ENCODE data around the gene NOL3. TPM values are rescaled to one million over a fixed set of nuclear protein-coding genes. Genes with fewer than 3 reads are reported as not detected.

NOL3 gene
- total and polyA plus RNA-seq, 2 donors, result 2.3 to 28.2 TPM

GRCh38 chr16:67150833-67151396, 19.4 kb upstream of the NOL3 start, which contains the start of gene B3GNT9:
Gene B3GNT9 (minus strand): TSS chr16:67150998. CDS start chr16:67150485, 513 bp downstream.
- 4% methylated on average over 34 of the region's 34 CpGs for WGBS
- Histone ChIP-seq H3K4me3 (ENCODE audit: low read length in 2 of 2) (peak within 1 kb of the TSS; percentile 18 to 63), H3K9me3 (ENCODE audit: control insufficient read depth in 2 of 2, insufficient read depth in 1 of 2, low read length in 1 of 2) (peaks cover 5 to 13% of the 10 kb centered on the region in 2 donors), H3K36me3 (ENCODE audit: control insufficient read depth in 2 of 2, insufficient read depth in 2 of 2, low read length in 1 of 2) (peaks cover 21 to 32% of the 10 kb centered on the region in 2 donors), H3K4me1 (ENCODE audit: control insufficient read depth in 2 of 2, insufficient read depth in 2 of 2, low read length in 2 of 2) (peaks cover 10 to 21% of the 10 kb centered on the region in 2 donors), H3K27me3 (ENCODE audit: control insufficient read depth in 2 of 2, insufficient read depth in 1 of 2, low read length in 1 of 2) (peaks cover 47 to 73% of the 10 kb centered on the region in 2 donors), H3K27ac (ENCODE audit: low read depth in 1 of 2, low read length in 1 of 2) (peak within 1 kb of the TSS in 1 of 2 donors; percentile 37)
- no peak for DNase-seq (ENCODE audit: low read depth in 6 of 9, low spot score in 9 of 9)

GRCh38 chr16:67151431-67152097, 18.8 kb upstream of the NOL3 start:
- H3K36me3 ChIP-seq (ENCODE audit: control insufficient read depth in 2 of 2, insufficient read depth in 2 of 2, low read length in 1 of 2), result peaks cover 16 to 25% of the 10 kb centered on the region in 2 donors
- H3K4me3 ChIP-seq (ENCODE audit: low read length in 2 of 2), result no peak overlapping the region
- no peak for DNase-seq (ENCODE audit: low read depth in 6 of 9, low spot score in 9 of 9)
- H3K9me3 ChIP-seq (ENCODE audit: control insufficient read depth in 2 of 2, insufficient read depth in 1 of 2, low read length in 1 of 2), result peaks cover 5 to 13% of the 10 kb centered on the region in 2 donors
- 83% methylated on average over 8 of the region's 8 CpGs for WGBS
- H3K27me3 ChIP-seq (ENCODE audit: control insufficient read depth in 2 of 2, insufficient read depth in 1 of 2, low read length in 1 of 2), result peaks cover 50 to 79% of the 10 kb centered on the region in 2 donors
- H3K4me1 ChIP-seq (ENCODE audit: control insufficient read depth in 2 of 2, insufficient read depth in 2 of 2, low read length in 2 of 2), result peaks cover 10 to 21% of the 10 kb centered on the region in 2 donors
- H3K27ac ChIP-seq (ENCODE audit: low read depth in 1 of 2, low read length in 1 of 2), result no peak overlapping the region

DNA sequence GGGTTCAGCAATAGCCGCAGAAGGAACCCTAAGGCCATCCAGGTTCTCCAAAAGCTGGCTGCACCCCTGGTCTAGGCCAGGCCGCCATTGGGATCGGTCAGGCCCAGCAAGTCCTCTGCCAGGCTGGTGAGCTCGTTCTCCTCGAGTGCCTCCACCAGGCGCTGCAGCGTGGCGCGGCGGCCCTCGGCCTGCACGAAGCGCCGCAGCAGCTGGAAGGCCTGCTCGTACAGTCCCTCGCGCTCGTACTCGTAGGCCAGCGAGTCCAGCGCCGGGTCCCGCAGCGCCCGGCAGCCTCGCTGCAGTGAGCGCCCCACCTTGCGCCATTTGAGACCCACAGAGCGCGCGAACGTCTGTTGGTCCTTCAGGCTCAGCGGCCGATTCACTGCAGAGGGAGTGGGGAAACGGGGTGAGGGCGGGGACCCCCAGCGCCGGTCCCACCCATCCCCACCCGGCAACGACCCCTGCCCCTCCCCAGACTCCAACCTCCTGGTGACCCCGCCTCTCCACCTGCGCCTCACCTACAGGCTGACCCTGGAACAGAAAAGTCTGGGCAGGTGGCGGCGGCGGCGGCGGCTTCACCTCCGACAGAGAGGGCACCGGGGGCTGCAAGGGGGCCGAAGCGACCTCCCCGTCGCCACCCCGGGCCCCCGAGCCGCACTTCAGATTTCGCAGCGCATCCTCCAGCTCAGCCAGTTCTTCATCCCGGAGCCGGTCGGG, 15.6 kb upstream of the NOL3 start:
- Histone ChIP-seq H3K27ac (ENCODE audit: low read depth in 1 of 2, low read length in 1 of 2) (no peak overlapping the region), H3K4me1 (ENCODE audit: control insufficient read depth in 2 of 2, insufficient read depth in 2 of 2, low read length in 2 of 2) (peaks cover 21 to 32% of the 10 kb centered on the region in 2 donors), H3K4me3 (ENCODE audit: low read length in 2 of 2) (peak overlapping the region in 1 of 2 donors; percentile 34), H3K9me3 (ENCODE audit: control insufficient read depth in 2 of 2, insufficient read depth in 1 of 2, low read length in 1 of 2) (peaks cover 3 to 11% of the 10 kb centered on the region in 2 donors), H3K36me3 (ENCODE audit: control insufficient read depth in 2 of 2, insufficient read depth in 2 of 2, low read length in 1 of 2) (peaks cover 0 to 4% of the 10 kb centered on the region in 2 donors), H3K27me3 (ENCODE audit: control insufficient read depth in 2 of 2, insufficient read depth in 1 of 2, low read length in 1 of 2) (peaks cover 48 to 97% of the 10 kb centered on the region in 2 donors)
- 48% methylated on average over 61 of the region's 61 CpGs for WGBS
- no peak for DNase-seq (ENCODE audit: low read depth in 6 of 9, low spot score in 9 of 9)

DNA sequence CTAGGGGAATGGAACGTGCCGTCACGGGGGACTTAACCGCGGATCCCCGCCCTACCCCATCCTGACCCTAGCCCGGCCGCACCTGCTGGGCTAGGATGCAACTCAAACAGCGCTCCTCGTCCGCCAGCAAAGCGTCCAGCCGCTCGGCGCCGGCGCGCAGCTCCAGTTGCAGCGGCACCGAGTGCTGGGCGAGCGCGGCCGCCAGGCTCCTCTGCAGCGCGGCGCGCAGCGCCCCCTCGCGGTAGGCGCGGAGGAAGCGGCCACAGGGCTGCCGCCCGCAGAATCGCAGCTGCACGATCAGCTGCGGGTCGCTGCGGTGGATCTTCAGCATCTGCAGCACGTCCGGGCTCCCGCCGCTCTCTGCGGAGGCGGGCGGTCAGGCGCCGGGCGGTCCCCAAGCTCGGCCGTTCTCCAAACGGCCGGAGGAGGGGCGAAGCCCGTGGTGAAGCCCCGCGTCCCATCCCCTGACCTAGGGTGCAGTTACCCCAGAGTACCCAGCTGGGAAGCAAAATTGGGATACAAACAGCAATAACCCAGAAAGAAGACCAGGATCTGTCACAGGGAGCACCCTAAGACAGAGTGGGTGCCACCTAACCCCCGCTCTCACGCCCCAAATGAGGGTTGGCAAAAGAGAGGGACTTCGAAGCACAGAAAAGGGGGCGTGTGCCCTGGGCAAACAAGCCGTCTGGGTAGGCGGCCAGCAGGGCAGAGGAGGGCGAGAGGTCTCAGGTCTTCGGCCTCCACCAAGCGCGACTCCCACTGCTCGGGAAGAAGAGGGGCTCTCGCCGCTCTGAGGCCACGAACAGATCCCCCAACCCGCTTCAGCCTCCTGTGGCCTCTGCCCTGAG, 14.8 kb upstream of the NOL3 start:
- peaks cover 40 to 96% of the 10 kb centered on the region in 2 donors for H3K27me3 ChIP-seq (ENCODE audit: control insufficient read depth in 2 of 2, insufficient read depth in 1 of 2, low read length in 1 of 2)
- peaks cover 19 to 37% of the 10 kb centered on the region in 2 donors for H3K4me1 ChIP-seq (ENCODE audit: control insufficient read depth in 2 of 2, insufficient read depth in 2 of 2, low read length in 2 of 2)
- peaks cover 0 to 3% of the 10 kb centered on the region in 2 donors for H3K36me3 ChIP-seq (ENCODE audit: control insufficient read depth in 2 of 2, insufficient read depth in 2 of 2, low read length in 1 of 2)
- 18% methylated on average over 74 of the region's 74 CpGs for WGBS
- peak overlapping the region in 1 of 2 donors; percentile 34 for H3K4me3 ChIP-seq (ENCODE audit: low read length in 2 of 2)
- H3K9me3 ChIP-seq (ENCODE audit: control insufficient read depth in 2 of 2, insufficient read depth in 1 of 2, low read length in 1 of 2), result peaks cover 0 to 8% of the 10 kb centered on the region in 2 donors
- no peak overlapping the region for H3K27ac ChIP-seq (ENCODE audit: low read depth in 1 of 2, low read length in 1 of 2)
- peak in 7 of 9 donors; percentile 41 to 89 (median 75) for DNase-seq (ENCODE audit: low read depth in 6 of 9, low spot score in 9 of 9)

GRCh38 chr16:67156143-67156844, 14.0 kb upstream of the NOL3 start:
- no peak overlapping the region for H3K4me3 ChIP-seq (ENCODE audit: low read length in 2 of 2)
- no peak for DNase-seq (ENCODE audit: low read depth in 6 of 9, low spot score in 9 of 9)
- 87% methylated on average over 15 of the region's 15 CpGs for WGBS
- peaks cover 17 to 41% of the 10 kb centered on the region in 2 donors for H3K4me1 ChIP-seq (ENCODE audit: control insufficient read depth in 2 of 2, insufficient read depth in 2 of 2, low read length in 2 of 2)
- no peak overlapping the region for H3K27ac ChIP-seq (ENCODE audit: low read depth in 1 of 2, low read length in 1 of 2)
- peaks cover 39 to 96% of the 10 kb centered on the region in 2 donors for H3K27me3 ChIP-seq (ENCODE audit: control insufficient read depth in 2 of 2, insufficient read depth in 1 of 2, low read length in 1 of 2)
- H3K9me3 ChIP-seq (ENCODE audit: control insufficient read depth in 2 of 2, insufficient read depth in 1 of 2, low read length in 1 of 2), result peaks cover 0 to 7% of the 10 kb centered on the region in 2 donors
- peaks cover 0 to 3% of the 10 kb centered on the region in 2 donors for H3K36me3 ChIP-seq (ENCODE audit: control insufficient read depth in 2 of 2, insufficient read depth in 2 of 2, low read length in 1 of 2)

DNA sequence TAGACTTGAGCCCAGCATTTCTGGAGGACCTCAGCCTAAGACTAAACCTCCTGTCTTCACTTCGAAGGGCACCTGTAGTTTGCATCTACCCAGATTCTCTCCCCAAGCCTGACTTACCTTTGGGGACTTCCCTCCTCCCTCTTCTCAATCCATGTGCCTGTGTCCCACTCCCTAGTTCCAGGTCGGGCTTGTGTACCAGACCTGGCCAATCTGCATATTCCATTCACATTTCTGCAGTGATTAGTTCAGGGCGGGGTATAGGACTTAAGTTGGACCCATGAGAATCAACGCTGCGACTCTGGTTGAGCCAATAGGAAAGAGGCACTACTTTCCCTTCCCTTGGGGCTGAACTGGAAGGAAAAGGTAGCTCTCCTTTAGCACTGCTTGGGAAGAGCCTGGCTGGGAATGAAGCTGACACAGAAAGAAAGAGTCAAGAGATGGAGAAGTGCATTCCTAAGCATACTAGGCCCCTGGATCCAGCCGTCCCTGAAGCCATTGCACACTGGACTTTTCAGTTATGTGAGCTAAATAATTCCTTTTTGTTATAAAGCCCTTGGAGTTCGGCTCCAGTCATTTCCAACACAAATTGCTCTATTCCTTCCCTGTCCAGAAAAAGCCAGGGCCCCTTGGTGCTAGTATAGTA, 13.1 kb upstream of the NOL3 start:
- Histone ChIP-seq H3K27me3 (ENCODE audit: control insufficient read depth in 2 of 2, insufficient read depth in 1 of 2, low read length in 1 of 2) (peaks cover 42 to 96% of the 10 kb centered on the region in 2 donors), H3K36me3 (ENCODE audit: control insufficient read depth in 2 of 2, insufficient read depth in 2 of 2, low read length in 1 of 2) (peaks cover 0 to 3% of the 10 kb centered on the region in 2 donors), H3K4me3 (ENCODE audit: low read length in 2 of 2) (no peak overlapping the region), H3K27ac (ENCODE audit: low read depth in 1 of 2, low read length in 1 of 2) (no peak overlapping the region), H3K9me3 (ENCODE audit: control insufficient read depth in 2 of 2, insufficient read depth in 1 of 2, low read length in 1 of 2) (peaks cover 0 to 11% of the 10 kb centered on the region in 2 donors), H3K4me1 (ENCODE audit: control insufficient read depth in 2 of 2, insufficient read depth in 2 of 2, low read length in 2 of 2) (peaks cover 17 to 46% of the 10 kb centered on the region in 2 donors)
- 91% methylated on average over 7 of the region's 7 CpGs for WGBS
- DNase-seq (ENCODE audit: low read depth in 6 of 9, low spot score in 9 of 9), result no peak

- Histone ChIP-seq H3K27ac (ENCODE audit: low read depth in 1 of 2, low read length in 1 of 2) (no peak overlapping the region), H3K9me3 (ENCODE audit: control insufficient read depth in 2 of 2, insufficient read depth in 1 of 2, low read length in 1 of 2) (peaks cover 0 to 14% of the 10 kb centered on the region in 2 donors), H3K4me1 (ENCODE audit: control insufficient read depth in 2 of 2, insufficient read depth in 2 of 2, low read length in 2 of 2) (peaks cover 20 to 53% of the 10 kb centered on the region in 2 donors), H3K27me3 (ENCODE audit: control insufficient read depth in 2 of 2, insufficient read depth in 1 of 2, low read length in 1 of 2) (peaks cover 45 to 96% of the 10 kb centered on the region in 2 donors), H3K4me3 (ENCODE audit: low read length in 2 of 2) (no peak overlapping the region), H3K36me3 (ENCODE audit: control insufficient read depth in 2 of 2, insufficient read depth in 2 of 2, low read length in 1 of 2) (peaks cover 0 to 3% of the 10 kb centered on the region in 2 donors)
- 86% methylated on average over 7 of the region's 7 CpGs for WGBS
- no peak for DNase-seq (ENCODE audit: low read depth in 6 of 9, low spot score in 9 of 9)
These were observed 12.3 kb upstream of the NOL3 start for GRCh38 chr16:67157892-67158635.
